ENCODE measurements around the gene ROR1.

- TF ChIP-seq CTCF (IDR thresholded peaks at IDR 0.05) (no peak), EZH2 (IDR thresholded peaks at IDR 0.05; ENCODE audit: borderline replicate concordance, insufficient read depth, low read depth, low read length, poor library complexity, severe bottlenecking) (no peak)
Measured at GRCh38 chr1:64055310-64055709, 281.5 kb downstream of the ROR1 start.
